Karpas-422 (cell line): ENCODE data around the gene SLC22A1. TPM values are rescaled to one million over a fixed set of nuclear protein-coding genes. Genes with fewer than 3 reads are reported as not detected.

Experiments used
- DNase-seq: peaks from one replicate; pipeline ENCODE4 v3.0.0-alpha.2; 2015
- H2AFZ ChIP-seq: fragments of 200-600 bp; sonication (generic); 2 replicates; pipeline ENCODE4 v1.6.1; 2014; ENCODE audit warnings: antibody characterized with exemption, low read length, mixed read lengths
- H3K27ac ChIP-seq: fragments of 200-600 bp; sonication (generic); 2 replicates; pipeline ENCODE4 v1.5.1; 2014; ENCODE audit warnings: mild to moderate bottlenecking, low read length, moderate library complexity
- H3K27me3 ChIP-seq: fragments of 200-600 bp; sonication (generic); 2 replicates; pipeline ENCODE4 v1.6.1; 2014; ENCODE audit warnings: low read length, mixed read lengths
- H3K36me3 ChIP-seq: fragments of 200-600 bp; sonication (generic); 2 replicates; pipeline ENCODE4 v1.6.1; 2014; ENCODE audit warnings: low read length, mixed read lengths; ENCODE audit not compliant: insufficient read depth
- H3K4me1 ChIP-seq: fragments of 200-600 bp; sonication (generic); 2 replicates; pipeline ENCODE4 v1.6.1; 2014; ENCODE audit warnings: mild to moderate bottlenecking, low read length, mixed read lengths
- H3K4me2 ChIP-seq: fragments of 200-600 bp; sonication (generic); 2 replicates; pipeline ENCODE4 v1.6.1; 2014; ENCODE audit warnings: low read length, low read depth, mild to moderate bottlenecking; ENCODE audit not compliant: poor library complexity, severe bottlenecking
- H3K4me3 ChIP-seq: fragments of 200-600 bp; sonication (generic); 2 replicates; pipeline ENCODE4 v1.5.1; 2014; ENCODE audit warnings: mild to moderate bottlenecking, antibody characterized with exemption, low read length, mixed read lengths
- H3K79me2 ChIP-seq: fragments of 200-600 bp; sonication (generic); 2 replicates; pipeline ENCODE4 v1.6.1; 2014; ENCODE audit warnings: mild to moderate bottlenecking, low read length, mixed read lengths
- H3K9ac ChIP-seq: fragments of 200-600 bp; sonication (generic); 2 replicates; pipeline ENCODE4 v1.6.0; 2014; ENCODE audit warnings: low read length
- H3K9me2 ChIP-seq: fragments of 200-600 bp; sonication (generic), shearing (Covaris generic); replicated peaks from 2 replicates; pipeline ENCODE4 v1.6.0; 2014; ENCODE audit warnings: mild to moderate bottlenecking, low read length, moderate library complexity; ENCODE audit not compliant: insufficient read depth
- H3K9me3 ChIP-seq: fragments of 300-700, 200-600 bp; sonication (generic); 2 replicates; pipeline ENCODE4 v1.6.1; 2014; ENCODE audit warnings: low read length, mixed read lengths
- H4K20me1 ChIP-seq: fragments of 200-600 bp; sonication (generic); 2 replicates; pipeline ENCODE4 v1.6.1; 2014; ENCODE audit warnings: mild to moderate bottlenecking, antibody characterized with exemption, low read length, low read depth; ENCODE audit not compliant: insufficient read depth
- total RNA-seq: library from RNA; depleted of rRNA; stranded (reverse); fragments of >200 nt; shearing (Covaris generic); gene quantifications from 2 replicates; pipeline ENCODE4 v1.2.3, GENCODE V29; 2014; ENCODE audit warnings: low replicate concordance

The SLC22A1 gene
- total RNA-seq, 1 experiment from 2014 or later: 0.78 TPM

DNA sequence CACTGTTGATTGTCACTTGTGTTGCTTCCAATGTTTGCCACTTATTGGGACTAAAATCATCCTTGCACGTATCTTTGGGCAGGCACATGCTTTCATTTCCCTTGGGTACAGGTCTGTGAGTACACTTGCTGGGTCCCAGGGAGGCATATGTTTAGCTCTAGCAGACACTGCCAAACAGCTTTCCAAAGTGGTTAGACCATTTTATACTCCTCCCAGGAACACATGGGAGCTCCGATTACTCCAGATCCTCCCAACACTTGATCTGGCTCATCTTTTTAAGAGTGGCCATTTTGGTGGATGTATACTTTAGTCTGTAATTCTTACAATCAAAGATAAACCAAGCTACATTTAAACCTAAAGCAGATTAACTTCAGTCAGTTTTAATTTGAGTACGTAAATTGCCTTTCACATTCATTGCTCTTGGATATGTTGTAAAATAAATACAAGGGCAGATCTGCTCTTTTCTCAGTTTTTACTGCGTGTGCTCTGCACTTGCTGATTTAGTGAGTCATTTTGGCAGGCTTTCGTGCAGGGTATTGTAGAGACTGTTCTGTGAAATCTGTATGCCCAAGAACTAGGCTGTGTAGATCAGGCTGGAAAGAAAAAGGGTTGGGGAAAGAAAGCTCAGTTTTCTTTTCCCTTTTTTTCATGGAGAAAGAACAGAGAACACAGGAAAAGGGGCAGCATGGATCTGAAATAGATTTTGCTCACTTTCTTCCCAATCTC lies 19.5 kb downstream of the SLC22A1 start:
- no peak for DNase-seq
- H2AFZ ChIP-seq: no peak overlapping the region
- H3K9ac ChIP-seq: no peak overlapping the region
- no peak overlapping the region for H3K27ac ChIP-seq
- no peaks in the 10 kb centered on the region for H3K9me3 ChIP-seq
- H4K20me1 ChIP-seq: no peaks in the 10 kb centered on the region
- no peaks in the 10 kb centered on the region for H3K27me3 ChIP-seq
- H3K79me2 ChIP-seq: no peaks in the 10 kb centered on the region
- no peak overlapping the region for H3K4me2 ChIP-seq
- no peaks in the 10 kb centered on the region for H3K36me3 ChIP-seq
- no peaks in the 10 kb centered on the region for H3K4me1 ChIP-seq
- H3K4me3 ChIP-seq: no peak overlapping the region
- H3K9me2 ChIP-seq: no peaks in the 10 kb centered on the region

DNA sequence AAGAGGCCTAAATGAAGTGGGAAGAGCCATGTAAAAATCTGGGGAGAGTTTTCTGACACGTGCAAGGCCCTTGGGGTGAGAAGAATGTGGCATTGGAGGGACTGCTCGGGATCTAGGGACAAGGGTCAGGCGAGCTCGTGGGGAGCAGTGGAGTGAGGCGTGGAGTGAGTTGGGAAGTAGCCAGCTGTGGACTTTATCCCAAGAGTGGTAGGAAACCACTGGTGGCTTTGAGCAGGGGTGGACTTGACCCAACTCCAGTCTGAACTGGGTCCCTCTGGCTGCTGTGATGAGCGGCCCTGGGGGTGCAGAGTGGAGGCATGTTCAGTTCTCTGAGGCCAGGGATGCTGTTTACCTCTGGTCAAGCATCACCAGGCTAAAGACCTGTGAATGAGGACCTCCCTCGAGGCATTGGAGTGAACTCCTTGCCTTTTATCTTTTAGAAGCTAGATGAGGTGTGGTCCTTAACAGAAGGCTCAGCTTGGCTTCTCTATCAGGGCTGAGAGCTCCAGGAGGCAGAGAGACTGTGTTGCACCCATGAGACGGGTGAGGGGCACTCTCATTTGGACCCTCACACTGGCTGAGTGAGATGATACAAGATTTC lies 20.6 kb downstream of the SLC22A1 start:
- no peak for DNase-seq
- Histone ChIP-seq H3K79me2 (no peaks in the 10 kb centered on the region), H3K9ac (no peak overlapping the region), H4K20me1 (no peaks in the 10 kb centered on the region), H3K27ac (no peak overlapping the region), H3K4me2 (no peak overlapping the region), H3K9me2 (no peaks in the 10 kb centered on the region), H3K27me3 (no peaks in the 10 kb centered on the region), H3K4me3 (no peak overlapping the region), H3K4me1 (no peaks in the 10 kb centered on the region), H3K36me3 (no peaks in the 10 kb centered on the region), H3K9me3 (no peaks in the 10 kb centered on the region), H2AFZ (no peak overlapping the region)

DNA sequence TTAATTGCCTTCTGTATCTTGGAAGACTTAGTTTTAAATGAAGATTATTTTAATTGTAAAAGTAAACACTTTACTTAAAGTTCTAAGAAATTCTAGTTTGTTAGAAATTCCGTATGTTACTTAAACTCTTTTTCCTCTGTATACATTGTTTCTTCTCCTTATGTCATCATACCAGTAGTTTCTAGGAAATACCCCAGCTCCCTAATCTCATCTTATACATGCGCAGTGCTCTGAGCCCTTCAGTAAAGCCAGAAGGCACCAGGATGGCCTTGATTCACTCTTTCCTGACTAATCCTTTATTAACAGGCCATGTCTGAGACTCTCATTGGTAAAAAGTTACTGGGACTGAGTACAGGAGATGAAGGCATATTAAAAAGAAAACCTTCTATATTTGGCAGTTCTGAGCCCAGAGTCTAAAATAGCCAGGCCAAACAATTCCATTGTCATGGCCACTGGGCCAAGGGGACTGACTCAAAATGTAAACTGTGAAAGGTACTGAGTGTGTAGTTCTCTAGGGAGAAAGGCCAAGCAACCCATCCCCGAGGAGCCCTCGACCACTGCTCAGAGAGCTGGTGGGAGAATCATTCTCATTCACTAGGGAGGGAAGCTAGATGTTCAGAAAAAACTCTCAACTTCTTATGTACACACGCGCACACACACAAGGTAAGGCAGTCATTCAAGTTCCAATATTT lies 25.0 kb downstream of the SLC22A1 start:
- no peak overlapping the region for H3K27ac ChIP-seq
- H3K27me3 ChIP-seq: no peaks in the 10 kb centered on the region
- H3K79me2 ChIP-seq: no peaks in the 10 kb centered on the region
- H2AFZ ChIP-seq: no peak overlapping the region
- no peaks in the 10 kb centered on the region for H3K9me2 ChIP-seq
- H3K4me2 ChIP-seq: no peak overlapping the region
- DNase-seq: no peak
- no peaks in the 10 kb centered on the region for H3K4me1 ChIP-seq
- H3K4me3 ChIP-seq: no peak overlapping the region
- no peaks in the 10 kb centered on the region for H4K20me1 ChIP-seq
- no peak overlapping the region for H3K9ac ChIP-seq
- no peaks in the 10 kb centered on the region for H3K36me3 ChIP-seq
- H3K9me3 ChIP-seq: no peaks in the 10 kb centered on the region

DNA sequence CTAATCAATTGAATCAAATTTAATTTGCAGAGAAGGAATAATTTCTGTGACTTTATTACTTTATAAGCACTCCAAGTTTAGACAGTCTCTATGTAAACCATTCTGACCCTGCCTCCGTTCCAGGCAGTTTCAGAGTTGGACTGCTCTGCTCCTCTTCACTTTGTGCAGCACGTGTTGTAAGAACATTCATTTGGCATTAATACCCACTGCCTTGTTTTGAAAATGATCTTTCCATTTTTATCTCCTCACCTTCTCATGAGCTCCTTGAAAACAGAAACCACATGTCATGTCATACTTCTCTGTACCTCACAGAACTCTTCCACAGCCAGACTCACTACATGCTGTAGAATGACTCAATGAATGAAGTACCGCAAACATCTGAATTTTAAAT lies 25.5 kb downstream of the SLC22A1 start:
- H3K9me2 ChIP-seq: no peaks in the 10 kb centered on the region
- no peaks in the 10 kb centered on the region for H3K36me3 ChIP-seq
- H2AFZ ChIP-seq: no peak overlapping the region
- H3K27ac ChIP-seq: no peak overlapping the region
- H4K20me1 ChIP-seq: no peaks in the 10 kb centered on the region
- no peak overlapping the region for H3K4me3 ChIP-seq
- H3K9ac ChIP-seq: no peak overlapping the region
- no peak overlapping the region for H3K4me2 ChIP-seq
- no peaks in the 10 kb centered on the region for H3K27me3 ChIP-seq
- H3K4me1 ChIP-seq: no peaks in the 10 kb centered on the region
- H3K79me2 ChIP-seq: no peaks in the 10 kb centered on the region
- H3K9me3 ChIP-seq: no peaks in the 10 kb centered on the region
- DNase-seq: no peak

DNA sequence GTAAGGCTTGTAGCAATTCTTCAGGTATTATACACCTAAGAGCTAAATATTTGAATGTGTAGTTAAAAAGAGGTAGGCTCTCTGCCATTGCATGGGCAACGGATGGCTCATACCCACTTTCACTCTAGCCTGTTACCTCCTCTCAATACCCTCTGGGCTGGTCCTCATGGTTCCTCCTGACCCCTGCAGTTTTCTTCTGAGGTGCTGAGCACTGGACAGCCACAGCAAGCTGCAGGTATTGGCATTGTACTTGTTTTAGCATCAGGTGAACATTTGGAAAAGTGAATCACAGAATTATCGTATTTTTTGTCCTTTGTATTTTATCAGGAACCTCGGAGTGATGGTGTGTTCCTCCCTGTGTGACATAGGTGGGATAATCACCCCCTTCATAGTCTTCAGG lies 32.9 kb downstream of the SLC22A1 start:
- no peaks in the 10 kb centered on the region for H3K9me2 ChIP-seq
- H2AFZ ChIP-seq: no peak overlapping the region
- no peaks in the 10 kb centered on the region for H3K79me2 ChIP-seq
- no peaks in the 10 kb centered on the region for H3K9me3 ChIP-seq
- no peaks in the 10 kb centered on the region for H3K27me3 ChIP-seq
- H3K9ac ChIP-seq: no peak overlapping the region
- H4K20me1 ChIP-seq: no peaks in the 10 kb centered on the region
- H3K4me3 ChIP-seq: no peak overlapping the region
- no peaks in the 10 kb centered on the region for H3K36me3 ChIP-seq
- H3K4me2 ChIP-seq: no peak overlapping the region
- H3K4me1 ChIP-seq: no peaks in the 10 kb centered on the region
- no peak for DNase-seq
- H3K27ac ChIP-seq: no peak overlapping the region

DNA sequence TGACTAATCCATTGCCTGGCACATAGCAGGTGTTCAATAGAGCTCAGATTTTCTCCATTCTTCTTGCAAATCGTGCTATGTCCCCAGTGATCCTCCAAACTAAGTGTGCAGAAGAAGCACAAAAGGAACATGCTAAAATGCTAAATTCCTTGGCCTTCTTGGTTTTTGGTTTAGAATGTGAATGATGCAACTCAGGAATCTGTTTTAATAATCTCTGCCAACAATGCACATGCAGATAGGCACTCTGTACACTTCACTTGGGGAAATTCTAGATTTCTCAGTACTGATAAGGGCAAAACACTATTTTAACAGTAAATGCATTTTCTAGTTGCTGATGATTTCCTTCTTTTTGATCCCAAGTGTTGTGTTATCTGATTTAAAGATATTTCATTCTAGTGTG lies 35.2 kb downstream of the SLC22A1 start:
- no peak overlapping the region for H3K4me3 ChIP-seq
- H3K36me3 ChIP-seq: no peaks in the 10 kb centered on the region
- DNase-seq: no peak
- H2AFZ ChIP-seq: no peak overlapping the region
- H3K79me2 ChIP-seq: no peaks in the 10 kb centered on the region
- H3K4me2 ChIP-seq: no peak overlapping the region
- H3K9ac ChIP-seq: no peak overlapping the region
- H3K27ac ChIP-seq: no peak overlapping the region
- no peaks in the 10 kb centered on the region for H3K9me3 ChIP-seq
- no peaks in the 10 kb centered on the region for H4K20me1 ChIP-seq
- H3K27me3 ChIP-seq: no peaks in the 10 kb centered on the region
- H3K4me1 ChIP-seq: no peaks in the 10 kb centered on the region
- no peaks in the 10 kb centered on the region for H3K9me2 ChIP-seq

DNA sequence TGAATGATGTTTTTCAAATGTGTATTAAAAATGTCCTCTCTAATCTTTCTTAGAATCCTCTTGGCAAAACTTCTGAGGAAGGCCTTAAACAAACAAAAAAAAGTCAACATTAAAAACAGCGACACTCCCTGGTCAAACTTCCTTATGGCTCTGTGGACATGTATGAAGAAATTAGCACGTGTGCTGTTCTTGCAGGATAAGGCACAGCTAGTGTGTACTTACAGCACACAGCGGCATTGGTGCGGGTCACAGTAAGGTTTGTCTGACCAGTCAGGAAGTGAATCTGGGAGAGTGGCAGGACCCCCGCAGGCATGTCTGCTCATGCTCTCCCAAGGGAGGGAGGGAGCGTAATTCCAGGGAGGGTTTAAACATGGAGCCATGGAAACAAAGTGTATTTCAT lies 38.8 kb downstream of the SLC22A1 start:
- Histone ChIP-seq H4K20me1 (no peaks in the 10 kb centered on the region), H3K4me2 (no peak overlapping the region), H3K4me3 (no peak overlapping the region), H3K9ac (no peak overlapping the region), H3K4me1 (no peaks in the 10 kb centered on the region), H3K79me2 (no peaks in the 10 kb centered on the region), H3K27me3 (no peaks in the 10 kb centered on the region), H3K27ac (no peak overlapping the region), H3K9me3 (no peaks in the 10 kb centered on the region), H2AFZ (no peak overlapping the region), H3K9me2 (no peaks in the 10 kb centered on the region), H3K36me3 (no peaks in the 10 kb centered on the region)
- DNase-seq: no peak

DNA sequence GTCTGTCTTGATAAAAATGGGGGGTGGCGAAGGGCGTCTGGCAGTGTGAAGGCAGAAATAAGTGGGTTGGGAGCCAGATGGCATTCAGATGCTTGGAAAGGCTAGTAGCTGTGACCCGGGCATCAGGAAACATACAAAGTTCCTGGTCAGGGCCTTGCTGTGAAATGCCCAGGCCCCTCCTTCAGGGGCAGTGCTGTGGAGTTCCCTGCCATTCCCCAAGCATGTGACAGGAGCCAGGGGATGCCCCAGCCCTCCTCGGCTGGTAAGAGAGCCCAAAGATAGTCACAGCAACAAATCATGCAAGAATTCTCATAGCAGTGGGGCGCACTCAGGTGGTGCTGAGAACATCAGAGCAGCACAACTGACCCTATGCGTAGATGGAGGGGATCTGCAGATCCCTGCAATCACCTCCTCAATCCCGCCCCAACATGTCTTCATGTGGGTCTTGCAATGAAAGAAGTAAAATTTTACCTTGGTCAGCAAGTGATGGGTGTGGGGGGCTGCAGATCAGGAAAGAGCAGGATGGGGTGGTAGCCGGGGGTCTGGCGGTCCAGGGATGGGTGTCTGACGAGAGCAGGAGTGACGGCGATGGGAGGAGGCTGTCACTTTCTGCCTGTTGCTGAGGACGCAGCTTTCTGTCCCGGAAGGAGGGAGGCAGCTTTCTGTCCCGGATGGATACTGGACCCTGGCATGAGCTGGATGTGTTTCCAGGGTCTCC lies 39.5 kb downstream of the SLC22A1 start:
- Histone ChIP-seq H3K27ac (no peak overlapping the region), H2AFZ (no peak overlapping the region), H4K20me1 (no peaks in the 10 kb centered on the region), H3K79me2 (no peaks in the 10 kb centered on the region), H3K4me2 (no peak overlapping the region), H3K9ac (no peak overlapping the region), H3K27me3 (no peaks in the 10 kb centered on the region), H3K9me3 (no peaks in the 10 kb centered on the region), H3K4me1 (no peaks in the 10 kb centered on the region), H3K9me2 (no peaks in the 10 kb centered on the region), H3K36me3 (no peaks in the 10 kb centered on the region), H3K4me3 (no peak overlapping the region)
- DNase-seq: no peak
